Spleen (tissue), 11 donors: ENCODE data around the gene KLHDC8B. TPM values are rescaled to one million over a fixed set of nuclear protein-coding genes. Genes with fewer than 3 reads are reported as not detected.
"Not testable (repeated sequence)": the region's sequence is repeated elsewhere in the genome, so short reads cannot be mapped to it uniquely, and the experiment has no call there.

ENCODE experiments used
- DNase-seq: peaks from one replicate; pipeline ENCODE4 v3.0.0-alpha.2; 2020
- H3K27ac ChIP-seq, 8 donors: fragments of 200-600 bp; sonication (generic) in 7 of 8; 1 replicate in 4 of 8; 2 replicates in 4 of 8; pipeline versions ENCODE4 v1.5.0 to v1.8.0; 2016 to 2021; ENCODE audit warnings: inconsistent platforms in 4 of 8, mild to moderate bottlenecking in 4 of 8, moderate library complexity in 1 of 8
- H3K27me3 ChIP-seq, 7 donors: fragments of 200-600 bp; sonication (generic) in 6 of 7; replicated peaks in 1 of 7; 1 replicate in 4 of 7; 2 replicates in 3 of 7; pipeline versions ENCODE4 v1.5.0 to v1.8.0; 2016 to 2021; ENCODE audit warnings: inconsistent platforms in 3 of 7, mild to moderate bottlenecking in 1 of 7
- H3K36me3 ChIP-seq, 6 donors: fragments of 200-600 bp; sonication (generic) in 5 of 6; 1 replicate in 4 of 6; 2 replicates in 2 of 6; pipeline versions ENCODE4 v1.5.0 to v1.8.0; 2016 to 2021; ENCODE audit warnings: inconsistent platforms in 2 of 6
- H3K4me1 ChIP-seq, 6 donors: fragments of 200-600 bp; sonication (generic) in 5 of 6; 1 replicate in 3 of 6; 2 replicates in 3 of 6; pipeline versions ENCODE4 v1.5.0 to v1.8.0; 2016 to 2021; ENCODE audit warnings: inconsistent platforms in 3 of 6
- H3K4me3 ChIP-seq, 8 donors: fragments of 200-600 bp; sonication (generic) in 7 of 8; 1 replicate in 4 of 8; 2 replicates in 4 of 8; pipeline versions ENCODE4 v1.5.0 to v1.8.0; 2016 to 2021; ENCODE audit warnings: inconsistent platforms in 4 of 8, mild to moderate bottlenecking in 4 of 8, moderate library complexity in 2 of 8
- H3K9me3 ChIP-seq, 8 donors: fragments of 200-600 bp; sonication (generic) in 7 of 8; 1 replicate in 4 of 8; 2 replicates in 4 of 8; pipeline versions ENCODE4 v1.5.0 to v1.8.0; 2016 to 2021; ENCODE audit warnings: inconsistent platforms in 4 of 8
- CTCF ChIP-seq, 11 experiments: fragments of 200-600 bp in 7 of 11; fragments of 450-650 bp in 4 of 11; sonication (generic) in 4 of 11; IDR thresholded peaks in 8 of 11; conservative IDR thresholded peaks in 3 of 11; 1 replicate in 7 of 11; 2 replicates in 4 of 11; pipeline versions ENCODE4 v1.4.0 to v1.8.0; 2016 to 2021; ENCODE audit warnings: antibody characterized with exemption in 11 of 11, inconsistent platforms in 4 of 11, mild to moderate bottlenecking in 1 of 11
- POLR2A ChIP-seq, 3 donors: fragments of 450-650 bp; IDR thresholded peaks; one replicate each; pipeline ENCODE4 v1.5.1; 2017; ENCODE audit warnings: antibody characterized with exemption in 3 of 3, mild to moderate bottlenecking in 1 of 3
- POLR2AphosphoS5 ChIP-seq, 3 donors: sonication (generic); formaldehyde crosslinking; IDR thresholded peaks; one replicate each; pipeline ENCODE4 v1.5.1; 2017; ENCODE audit warnings: antibody characterized with exemption in 3 of 3
- WGBS, 5 donors: extraction: QIAGEN DNeasy Blood & Tissue Kit in 3 of 5; methylation state at CpG; one replicate each; pipeline versions ENCODE4 v1.1.5 to v1.1.7; 2013 to 2018; 5-methylcytosine and 5-hydroxymethylcytosine counted together
- intact Hi-C: fragments of 100-400 bp; cut with DNase I; formaldehyde crosslinking; loops from one replicate; pipeline ENCODE4 v1.15.0; 2023; ENCODE audit warnings: low total_unique reads
- polyA plus RNA-seq, 3 donors: library from polyadenylated mRNA; stranded (reverse); fragments of 200-250 nt; gene quantifications; one replicate each; pipeline ENCODE4 v1.2.1, GENCODE V29; 2013
- total RNA-seq, 7 donors: library from RNA; depleted of rRNA in 3 of 7; stranded (reverse); fragments of >200 nt in 3 of 7; fragmentation: NEBNext Ultra II Directional in 4 of 7; extraction: Animal tissue kit (Norgen Biotek cat#: 25700) in 4 of 7; gene quantifications; one replicate each; pipeline versions ENCODE4 v1.1.0 to v1.2.1, GENCODE V29; 2016 to 2021
- donor health status: healthy with polysubstance abuse.
- donor health status: DM: no; HTN: no; CAD: no; lungs with moderate emphysema.
- donor health status: DM: no; HTN: no; CAD: no.
- donor health status: Bipolar disorder and iron deficiency.
- donor health status: healthy.
- donor health status: DM: no; HTN: no; CAD: no.
- donor health status: DM: yes; HTN: yes; CAD: no.

KLHDC8B gene
- total and polyA plus RNA-seq, 10 donors: 10.5 to 29.2 (median 21.4) TPM

GRCh38 chr3:49199900-49200281 lies 28.5 kb downstream of the KLHDC8B start:
- peaks cover 0 to 16% (median 0%) of the 10 kb centered on the region in 7 donors for H3K27me3 ChIP-seq
- 71 to 93% (median 85%) methylated on average over 15 of the region's 15 CpGs for WGBS, 5 donors
- H3K4me1 ChIP-seq: no peaks in the 10 kb centered on the region
- intact Hi-C loops: no loop called here
- no peak for TF ChIP-seq CTCF (IDR thresholded peaks at IDR 0.05 in 8 of 11, conservative IDR thresholded peaks at IDR 0.05 in 3 of 11)
- no peak for TF ChIP-seq POLR2A (IDR thresholded peaks at IDR 0.05)
- no peak for TF ChIP-seq POLR2AphosphoS5 (IDR thresholded peaks at IDR 0.05)
- H3K9me3 ChIP-seq: no peaks in the 10 kb centered on the region
- peak; percentile 38 for DNase-seq
- peak overlapping the region; percentile 4 to 60 (median 24) for H3K4me3 ChIP-seq
- peak overlapping the region in 3 of 8 donors; percentile 60 to 70 (median 62) for H3K27ac ChIP-seq
- no peaks in the 10 kb centered on the region for H3K36me3 ChIP-seq

GRCh38 chr3:49213541-49213943 lies 42.1 kb downstream of the KLHDC8B start:
- DNase-seq: no peak
- Histone ChIP-seq H3K36me3 (no peaks in the 10 kb centered on the region), H3K27me3 (no peaks in the 10 kb centered on the region), H3K27ac (no peak overlapping the region), H3K9me3 (peaks cover 0 to 9% (median 0%) of the 10 kb centered on the region in 8 donors), H3K4me1 (peaks cover 0 to 9% (median 0%) of the 10 kb centered on the region in 6 donors), H3K4me3 (no peak overlapping the region)
- intact Hi-C loops: no loop called here
- 96 to 98% (median 96%) methylated on average over 5 to 15 of the region's 15 CpGs for WGBS, 5 donors
- TF ChIP-seq POLR2AphosphoS5 (IDR thresholded peaks at IDR 0.05) (no peak), POLR2A (IDR thresholded peaks at IDR 0.05) (no peak), CTCF (IDR thresholded peaks at IDR 0.05 in 8 of 11, conservative IDR thresholded peaks at IDR 0.05 in 3 of 11) (no peak)

GRCh38 chr3:49213998-49214397 lies 42.6 kb downstream of the KLHDC8B start:
- Histone ChIP-seq H3K27me3 (no peaks in the 10 kb centered on the region), H3K9me3 (peaks cover 0 to 9% (median 0%) of the 10 kb centered on the region in 8 donors), H3K27ac (no peak overlapping the region), H3K4me1 (peaks cover 0 to 13% (median 0%) of the 10 kb centered on the region in 6 donors), H3K36me3 (no peaks in the 10 kb centered on the region), H3K4me3 (no peak overlapping the region)
- DNase-seq: no peak
- no peak for TF ChIP-seq POLR2A (IDR thresholded peaks at IDR 0.05)
- no peak for TF ChIP-seq CTCF (IDR thresholded peaks at IDR 0.05 in 8 of 11, conservative IDR thresholded peaks at IDR 0.05 in 3 of 11)
- TF ChIP-seq POLR2AphosphoS5 (IDR thresholded peaks at IDR 0.05): no peak
- WGBS, 5 donors: 78 to 89% (median 80%) methylated on average over 2 of the region's 2 CpGs
- intact Hi-C loops: no loop called here

GRCh38 chr3:49216687-49217086 lies 45.3 kb downstream of the KLHDC8B start:
- H3K36me3 ChIP-seq, H3K27ac ChIP-seq, intact Hi-C loops, DNase-seq, H3K27me3 ChIP-seq, H3K4me3 ChIP-seq: not testable (repeated sequence)
- 48 to 66% (median 54%) methylated on average over 3 of the region's 3 CpGs for WGBS, 5 donors
- Histone ChIP-seq H3K4me1 (peaks cover 0 to 14% (median 0%) of the 10 kb centered on the region in 6 donors), H3K9me3 (peaks cover 0 to 21% (median 9%) of the 10 kb centered on the region in 8 donors)

GRCh38 chr3:49217108-49217507 lies 45.7 kb downstream of the KLHDC8B start:
- H3K27ac ChIP-seq, H3K36me3 ChIP-seq, intact Hi-C loops, DNase-seq, H3K27me3 ChIP-seq, H3K4me3 ChIP-seq: not testable (repeated sequence)
- peaks cover 0 to 21% (median 10%) of the 10 kb centered on the region in 8 donors for H3K9me3 ChIP-seq
- peaks cover 0 to 14% (median 0%) of the 10 kb centered on the region in 6 donors for H3K4me1 ChIP-seq
